Epithelial cell of prostate (primary cell): ENCODE results near the gene ERMP1.

ENCODE experiments used
- DNase-seq: peaks from one replicate; pipeline ENCODE4 v3.0.0-alpha.2; 2011; ENCODE audit warnings: low read depth, low spot score
- H3K27ac ChIP-seq: fragments of 450-650 bp; 2 replicates; pipeline ENCODE4 v1.5.1; 2017; ENCODE audit warnings: mild to moderate bottlenecking

ERMP1 gene

GRCh38 chr9:5735072-5735471 is 97.8 kb downstream of the ERMP1 start:
- no peak for DNase-seq
- H3K27ac ChIP-seq, result no peak overlapping the region
